HEK293T (cell line): Measurements from ENCODE around the gene SCAMP1.

ENCODE experiments used
- CTCF ChIA-PET: fragments of 350-600 bp; formaldehyde crosslinking; extraction: SDS; loops from one replicate; lab custom pipeline; 2021; ENCODE audit warnings: antibody characterized with exemption, inconsistent platforms; lab: Yijun Ruan, JAX
- POLR2A ChIA-PET: fragments of 350-600 bp; formaldehyde crosslinking; extraction: SDS; loops from one replicate; lab custom pipeline; 2020; ENCODE audit warnings: antibody characterized with exemption, inconsistent platforms; lab: Yijun Ruan, JAX
- DNase-seq: peaks from one replicate; pipeline ENCODE4 v3.0.0; 2012; ENCODE audit warnings: mixed read lengths; ENCODE audit errors: extremely low spot score
- ARNT ChIP-seq: fragments of 450-650 bp; IDR thresholded peaks from 2 replicates; pipeline ENCODE4 v1.6.1; 2017; ENCODE audit warnings: mild to moderate bottlenecking
- BHLHE40 ChIP-seq: fragments of 450-650 bp; IDR thresholded peaks from 2 replicates; pipeline ENCODE4 v1.6.1; 2016; ENCODE audit warnings: mild to moderate bottlenecking, moderate library complexity, borderline replicate concordance
- CTBP1 ChIP-seq: fragments of 450-650 bp; IDR thresholded peaks from 2 replicates; pipeline ENCODE4 v1.6.1; 2016; ENCODE audit warnings: borderline replicate concordance
- ELF4 ChIP-seq: fragments of 450-650 bp; IDR thresholded peaks from 2 replicates; pipeline ENCODE4 v1.6.1; 2017; ENCODE audit warnings: antibody characterized with exemption
- FOXA1 ChIP-seq: fragments of 450-650 bp; IDR thresholded peaks from 2 replicates; pipeline ENCODE4 v1.6.1; 2016; ENCODE audit warnings: mild to moderate bottlenecking
- FOXK2 ChIP-seq: fragments of 450-650 bp; IDR thresholded peaks from 2 replicates; pipeline ENCODE4 v1.6.1; 2016; ENCODE audit warnings: mild to moderate bottlenecking
- FOXM1 ChIP-seq: fragments of 450-650 bp; IDR thresholded peaks from 2 replicates; pipeline ENCODE4 v1.6.1; 2017; ENCODE audit warnings: mild to moderate bottlenecking, borderline replicate concordance
- HDGF ChIP-seq: fragments of 450-650 bp; IDR thresholded peaks from 2 replicates; pipeline ENCODE4 v1.6.1; 2017; ENCODE audit warnings: antibody characterized with exemption, borderline replicate concordance
- LEF1 ChIP-seq: fragments of 450-650 bp; IDR thresholded peaks from 2 replicates; pipeline ENCODE4 v1.6.1; 2017; ENCODE audit warnings: mild to moderate bottlenecking, borderline replicate concordance
- NFRKB ChIP-seq: fragments of 450-650 bp; IDR thresholded peaks from 2 replicates; pipeline ENCODE4 v1.6.1; 2016; ENCODE audit warnings: mild to moderate bottlenecking, moderate library complexity
- PKNOX1 ChIP-seq: fragments of 450-650 bp; IDR thresholded peaks from 2 replicates; pipeline ENCODE4 v1.6.1; 2016
- SP1 ChIP-seq: fragments of 450-650 bp; IDR thresholded peaks from 2 replicates; pipeline ENCODE4 v1.6.1; 2017
- SUZ12 ChIP-seq: fragments of 450-650 bp; IDR thresholded peaks from 2 replicates; pipeline ENCODE4 v1.6.1; 2016; ENCODE audit warnings: mild to moderate bottlenecking
- TARDBP ChIP-seq: fragments of 450-650 bp; IDR thresholded peaks from 2 replicates; pipeline ENCODE4 v1.6.1; 2016
- ZNF384 ChIP-seq: fragments of 450-650 bp; IDR thresholded peaks from 2 replicates; pipeline ENCODE4 v1.6.1; 2016

SCAMP1 gene

GRCh38 chr5:78367318-78367991, 7.0 kb downstream of the SCAMP1 start:
- no peak for TF ChIP-seq ZNF384
- TF ChIP-seq SUZ12: no peak
- no peak for TF ChIP-seq CTBP1
- no peak for TF ChIP-seq NFRKB
- TF ChIP-seq LEF1: no peak
- no peak for TF ChIP-seq BHLHE40
- TF ChIP-seq TARDBP: no peak
- TF ChIP-seq FOXM1: no peak
- TF ChIP-seq FOXA1: no peak
- TF ChIP-seq FOXK2: no peak
- TF ChIP-seq ARNT: no peak
- CTCF ChIA-PET: interaction anchor here (1.0 to 1.3 kb wide), 2 partner anchors 10 to 101 kb away, joined by 3 to 6 read pairs; no protein-coding TSS in a partner anchor
- no peak for DNase-seq

DNA sequence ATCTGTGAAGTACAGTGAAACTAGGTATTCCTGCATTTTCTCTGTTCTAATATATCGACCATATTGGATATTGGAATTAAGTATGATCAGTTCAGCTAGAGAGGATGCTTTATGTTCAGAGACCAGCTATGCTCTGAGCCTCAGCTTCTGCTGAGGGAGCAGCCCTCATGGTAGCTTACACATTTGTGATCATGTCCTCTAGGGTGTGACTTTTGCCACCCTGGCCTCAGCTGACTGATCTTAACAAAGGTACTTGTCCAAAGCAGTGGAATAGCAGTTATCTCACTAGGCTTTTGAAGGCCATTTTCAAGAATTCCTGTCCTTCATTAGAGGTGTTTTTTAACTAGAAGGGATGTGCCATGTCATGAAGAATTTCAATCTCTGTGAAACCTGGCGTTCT, 9.3 kb downstream of the SCAMP1 start:
- no peak for DNase-seq
- TF ChIP-seq BHLHE40 (no peak), FOXK2 (no peak), FOXA1 (no peak), TARDBP (no peak), ELF4 (no peak), SP1 (no peak), PKNOX1 (no peak), SUZ12 (no peak), NFRKB (no peak), ARNT (no peak), CTBP1 (no peak)
- ChIA-PET CTCF (no interaction called here), POLR2A (no interaction called here)

More at GRCh38 chr5:78367318-78367991, 7.0 kb downstream of the SCAMP1 start:
- POLR2A ChIA-PET: no interaction called here

DNA sequence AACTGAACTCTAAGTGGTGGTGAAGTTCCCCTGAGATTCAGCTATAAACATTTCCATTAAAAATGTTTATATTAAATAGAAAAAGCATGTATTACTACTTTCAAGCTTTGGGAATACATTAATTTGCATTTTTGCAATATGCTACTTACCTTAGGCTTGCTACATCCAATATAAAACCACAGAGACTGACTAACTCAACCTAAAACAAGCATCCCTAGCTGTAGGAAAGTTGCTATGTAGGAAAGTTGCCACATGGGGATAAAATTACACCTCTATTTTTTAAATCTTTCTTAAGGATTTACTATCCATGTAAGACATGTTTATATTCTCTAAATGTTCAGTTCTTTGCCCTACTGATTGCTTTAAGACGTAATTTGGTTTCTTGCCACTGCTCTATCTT, 12.8 kb downstream of the SCAMP1 start:
- no peak for TF ChIP-seq ARNT
- no peak for TF ChIP-seq SUZ12
- no peak for TF ChIP-seq TARDBP
- TF ChIP-seq PKNOX1: no peak
- TF ChIP-seq HDGF: no peak
- TF ChIP-seq FOXK2: no peak
- no peak for TF ChIP-seq CTBP1
- TF ChIP-seq ELF4: no peak
- POLR2A ChIA-PET: interaction anchor here (2.7 kb wide), 1 partner anchor 12 kb away, joined by 9 read pairs; the partner anchor contains the start of gene SCAMP1
- CTCF ChIA-PET: no interaction called here
- no peak for DNase-seq

DNA sequence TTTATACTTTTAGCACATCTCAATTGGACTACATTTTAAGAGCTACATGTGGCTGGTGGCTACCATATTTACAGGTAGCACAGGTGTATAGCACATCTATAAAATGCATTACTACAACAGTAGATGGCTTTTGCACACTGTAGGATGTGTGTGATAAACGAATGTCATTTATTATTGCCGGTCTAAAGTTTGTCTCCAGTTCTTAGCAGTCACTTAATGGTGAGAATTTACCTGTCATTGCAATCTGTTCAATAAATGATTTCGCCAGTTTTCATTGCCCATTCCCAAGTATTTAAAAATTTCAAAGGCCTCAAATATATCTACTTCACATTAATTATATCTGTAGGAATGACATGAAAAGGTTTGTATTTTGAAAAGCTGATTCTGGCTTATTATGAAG, 15.9 kb downstream of the SCAMP1 start:
- POLR2A ChIA-PET: no interaction called here
- DNase-seq: no peak
- TF ChIP-seq FOXK2 (no peak), FOXA1 (no peak)
- CTCF ChIA-PET: interaction anchor here (1.4 kb wide), 1 partner anchor 9 kb away, joined by 3 read pairs; no protein-coding TSS in a partner anchor

DNA sequence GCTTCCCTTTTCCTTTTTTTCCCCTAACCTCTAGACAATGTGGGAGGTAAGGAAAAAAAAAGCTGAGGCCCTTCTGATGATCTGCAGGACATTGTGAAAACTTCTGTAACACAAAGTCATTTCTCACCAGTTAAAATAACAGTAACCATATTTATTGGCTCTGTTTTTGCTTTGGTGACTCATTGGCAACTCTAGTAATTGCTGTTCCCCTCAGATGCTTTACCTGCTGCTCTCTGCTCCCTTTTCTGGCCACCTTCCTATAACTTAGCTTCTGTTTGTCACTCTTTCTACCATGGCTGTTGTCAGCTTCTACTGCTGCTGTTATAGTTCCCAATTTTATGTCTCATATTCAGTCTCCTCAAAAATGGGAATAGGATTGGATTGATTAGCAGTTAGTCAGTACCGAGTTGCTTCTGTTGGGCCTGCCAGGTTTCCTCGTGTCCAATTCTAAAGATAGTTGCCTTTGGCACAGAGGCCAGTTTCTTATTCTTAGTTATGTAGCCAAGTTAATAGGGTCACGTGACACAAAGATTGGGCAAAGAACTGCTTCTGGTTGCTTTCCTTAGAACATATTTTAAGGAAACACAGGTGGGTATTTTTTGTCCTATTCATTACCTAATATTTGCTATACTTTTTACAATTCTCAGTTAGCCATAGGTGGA, 16.8 kb downstream of the SCAMP1 start:
- TF ChIP-seq SP1 (no peak), SUZ12 (no peak), FOXA1 (no peak), FOXK2 (no peak), CTBP1 (no peak), LEF1 (no peak), ZNF384 (no peak), FOXM1 (no peak), BHLHE40 (no peak)
- ChIA-PET CTCF (interaction anchor here (0.6 to 1.4 kb wide), 3 partner anchors 10 to 224 kb away, joined by 3 read pairs; no protein-coding TSS in a partner anchor), POLR2A (interaction anchor here (2.0 kb wide), 1 partner anchor 17 kb away, joined by 9 read pairs; the partner anchor contains the start of gene SCAMP1)
- DNase-seq: no peak

- DNase-seq: no peak
- TF ChIP-seq HDGF (no peak), CTBP1 (no peak), SP1 (no peak), TARDBP (no peak), ARNT (no peak), ELF4 (no peak), FOXK2 (no peak), LEF1 (no peak), SUZ12 (no peak), BHLHE40 (no peak), FOXA1 (no peak), FOXM1 (no peak)
- ChIA-PET POLR2A (interaction anchor here (2.0 kb wide), 1 partner anchor 17 kb away, joined by 9 read pairs; the partner anchor contains the start of gene SCAMP1), CTCF (interaction anchor here (0.6 to 1.4 kb wide), 3 partner anchors 10 to 224 kb away, joined by 3 read pairs; no protein-coding TSS in a partner anchor)
Measured at GRCh38 chr5:78377718-78378105, 17.3 kb downstream of the SCAMP1 start.
